ENCODE data around the gene ARFGAP2. TPM values are rescaled to one million over a fixed set of nuclear protein-coding genes. Genes with fewer than 3 reads are reported as not detected.
"Not testable (repeated sequence)": the region's sequence is repeated elsewhere in the genome, so short reads cannot be mapped to it uniquely, and the experiment has no call there.

Gene ARFGAP2
- total and polyA plus RNA-seq, 7 donors, result 46.8 to 185 (median 85.0) TPM

DNA sequence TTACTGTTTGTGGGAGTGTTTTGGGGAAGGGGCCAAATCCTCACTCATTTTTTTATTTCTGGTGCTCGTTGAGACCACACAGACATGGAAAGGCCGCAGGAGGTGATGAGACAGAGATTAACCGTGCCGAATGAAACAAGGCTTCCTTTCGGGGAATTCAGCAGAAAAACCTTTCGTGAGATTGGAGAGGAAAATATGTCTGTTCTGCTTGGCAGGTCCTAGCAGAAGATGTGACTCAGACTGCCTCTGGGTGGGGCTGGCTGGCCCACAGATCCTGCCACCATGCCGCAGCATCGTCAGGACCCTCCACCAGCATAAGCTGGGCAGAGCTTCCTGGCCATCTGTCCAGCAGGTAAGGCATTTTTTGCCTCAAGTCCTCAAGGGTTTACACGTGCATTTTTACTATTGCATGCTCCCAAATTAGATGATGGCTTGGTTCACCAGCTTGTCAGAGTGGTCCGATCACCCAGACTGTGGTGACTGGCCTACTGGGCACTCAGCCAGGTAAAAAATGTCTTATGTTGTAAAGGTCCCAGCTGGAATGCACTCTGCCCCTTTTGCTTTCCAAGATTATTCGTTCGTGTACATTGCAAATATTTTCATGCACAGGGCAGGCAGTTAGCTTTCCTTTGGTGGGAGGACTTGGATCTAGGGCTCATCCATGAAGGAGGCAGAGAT lies 39.6 kb upstream of the ARFGAP2 start:
- DNase-seq, result no peak
- no peaks in the 10 kb centered on the region for H3K9me3 ChIP-seq
- peaks cover 0 to 49% (median 28%) of the 10 kb centered on the region in 4 donors for H3K4me1 ChIP-seq
- peaks cover 0 to 25% (median 5%) of the 10 kb centered on the region in 4 donors for H3K36me3 ChIP-seq
- WGBS, 2 donors, result 3 to 13% methylated on average over 12 of the region's 12 CpGs
- intact Hi-C loops (cut with DNase I), result no loop called here
- H3K27me3 ChIP-seq, result no peaks in the 10 kb centered on the region
- no peak for TF ChIP-seq POLR2A (IDR thresholded peaks at IDR 0.05)
- peak in 1 of 4 donors; percentile 36 for TF ChIP-seq POLR2AphosphoS5 (IDR thresholded peaks at IDR 0.05)
- H3K27ac ChIP-seq, result peak overlapping the region; percentile 93 to 97 (median 94)
- peak overlapping the region; percentile 56 to 70 (median 58) for H3K4me3 ChIP-seq

DNA sequence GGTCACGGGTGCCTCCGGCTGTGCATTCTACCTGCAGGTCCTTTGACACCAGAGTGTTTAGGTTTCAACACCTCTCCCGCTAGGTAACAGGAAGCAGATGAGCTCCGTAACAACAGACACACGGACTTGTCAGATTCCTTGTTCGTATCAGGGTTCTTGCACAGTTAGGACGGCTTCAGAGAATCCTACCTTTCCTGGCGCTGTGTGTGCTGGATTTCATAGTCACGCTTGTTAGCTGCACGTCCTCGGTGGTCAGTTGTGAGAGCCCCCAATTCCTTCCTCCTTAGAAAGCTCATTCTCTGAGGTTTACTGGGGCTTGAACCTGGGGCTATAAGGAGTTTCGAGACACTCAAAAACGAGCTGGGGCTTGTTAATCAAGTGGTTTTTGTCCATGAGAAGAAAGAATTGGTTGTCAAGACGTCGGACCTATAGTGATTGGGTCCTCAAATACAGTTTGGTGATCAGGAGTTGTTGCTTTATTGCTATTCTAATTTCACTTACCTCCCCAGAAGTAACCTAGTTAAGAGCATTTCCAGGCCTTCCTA lies 38.8 kb upstream of the ARFGAP2 start:
- intact Hi-C loops (cut with DNase I), result loop anchor here (2.0 kb wide), 2 partner anchors 39 to 53 kb away; partner anchors contain the start of gene ARFGAP2

DNA sequence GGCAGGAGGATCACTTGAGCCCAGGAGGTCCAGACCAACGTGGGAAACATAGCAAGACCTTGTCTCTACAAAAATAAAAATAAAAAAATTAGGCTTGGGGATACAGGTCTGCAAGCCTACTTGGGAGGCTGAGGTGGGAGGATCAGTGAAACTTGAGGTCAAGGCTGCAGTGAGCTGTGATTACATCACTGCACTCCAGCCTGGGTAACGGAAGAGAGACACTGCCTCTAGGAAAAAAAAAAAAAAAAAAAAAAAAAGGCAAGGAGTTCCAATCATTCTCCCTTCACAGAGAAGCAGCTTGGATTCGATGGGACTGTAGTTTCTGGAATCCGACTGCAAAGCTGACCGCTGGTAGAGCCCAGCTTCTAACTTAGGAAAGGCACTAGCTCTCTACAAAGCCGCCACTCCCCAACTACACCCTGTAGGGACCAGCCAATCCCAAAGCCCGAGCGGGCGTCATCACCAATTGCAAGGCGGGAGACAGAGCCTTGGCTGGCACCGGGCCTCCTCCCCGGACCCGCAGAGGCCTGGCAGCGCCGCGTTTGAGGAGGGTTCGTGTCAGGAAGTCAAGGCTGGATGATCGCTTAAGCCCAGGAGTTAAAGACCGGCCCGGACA lies 37.4 kb upstream of the ARFGAP2 start:
- intact Hi-C loops (cut with DNase I), result loop anchor here (1.0 to 2.0 kb wide), 3 partner anchors 28 to 55 kb away; partner anchors contain the start of genes ARFGAP2 and PACSIN3
- peaks cover 0 to 3% (median 0%) of the 10 kb centered on the region in 4 donors for H3K36me3 ChIP-seq
- DNase-seq, result peak; percentile 98

More for the DNA sequence above, 38.8 kb upstream of the ARFGAP2 start:
- 2 to 3% methylated on average over 15 of the region's 15 CpGs for WGBS, 2 donors
- Histone ChIP-seq H3K4me1 (peaks cover 0 to 49% (median 28%) of the 10 kb centered on the region in 4 donors), H3K9me3 (no peaks in the 10 kb centered on the region), H3K27ac (peak overlapping the region; percentile 93 to 97 (median 94)), H3K36me3 (peaks cover 0 to 17% (median 2%) of the 10 kb centered on the region in 4 donors), H3K27me3 (no peaks in the 10 kb centered on the region), H3K4me3 (peak overlapping the region; percentile 56 to 70 (median 58))
- no peak for DNase-seq
- TF ChIP-seq POLR2A (IDR thresholded peaks at IDR 0.05), result no peak
- TF ChIP-seq POLR2AphosphoS5 (IDR thresholded peaks at IDR 0.05), result peak in 1 of 4 donors; percentile 1

DNA sequence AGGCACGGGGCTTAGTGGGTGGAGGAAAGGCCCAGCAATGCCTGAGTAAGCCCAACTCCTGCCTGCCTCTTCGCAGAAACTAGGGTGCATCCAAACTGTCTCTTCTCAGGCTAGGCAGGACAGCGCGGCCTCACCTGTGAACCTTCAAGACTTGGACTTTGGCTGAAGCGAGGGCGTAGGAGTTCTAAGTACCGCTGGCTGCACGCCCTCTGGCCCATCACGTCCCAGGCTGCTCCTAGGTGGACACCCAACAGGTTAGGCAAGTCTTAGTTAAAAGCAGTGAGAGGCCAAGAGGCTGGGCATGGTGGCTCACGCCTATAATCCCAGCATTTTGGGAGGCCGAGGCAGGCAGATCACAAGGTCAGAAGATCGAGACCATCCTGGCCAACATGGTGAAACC lies 36.3 kb upstream of the ARFGAP2 start:
- peak overlapping the region; percentile 93 to 97 (median 94) for H3K27ac ChIP-seq
- H3K4me1 ChIP-seq, result peaks cover 0 to 35% (median 23%) of the 10 kb centered on the region in 4 donors
- H3K9me3 ChIP-seq, result no peaks in the 10 kb centered on the region
- TF ChIP-seq, protein P1, sequence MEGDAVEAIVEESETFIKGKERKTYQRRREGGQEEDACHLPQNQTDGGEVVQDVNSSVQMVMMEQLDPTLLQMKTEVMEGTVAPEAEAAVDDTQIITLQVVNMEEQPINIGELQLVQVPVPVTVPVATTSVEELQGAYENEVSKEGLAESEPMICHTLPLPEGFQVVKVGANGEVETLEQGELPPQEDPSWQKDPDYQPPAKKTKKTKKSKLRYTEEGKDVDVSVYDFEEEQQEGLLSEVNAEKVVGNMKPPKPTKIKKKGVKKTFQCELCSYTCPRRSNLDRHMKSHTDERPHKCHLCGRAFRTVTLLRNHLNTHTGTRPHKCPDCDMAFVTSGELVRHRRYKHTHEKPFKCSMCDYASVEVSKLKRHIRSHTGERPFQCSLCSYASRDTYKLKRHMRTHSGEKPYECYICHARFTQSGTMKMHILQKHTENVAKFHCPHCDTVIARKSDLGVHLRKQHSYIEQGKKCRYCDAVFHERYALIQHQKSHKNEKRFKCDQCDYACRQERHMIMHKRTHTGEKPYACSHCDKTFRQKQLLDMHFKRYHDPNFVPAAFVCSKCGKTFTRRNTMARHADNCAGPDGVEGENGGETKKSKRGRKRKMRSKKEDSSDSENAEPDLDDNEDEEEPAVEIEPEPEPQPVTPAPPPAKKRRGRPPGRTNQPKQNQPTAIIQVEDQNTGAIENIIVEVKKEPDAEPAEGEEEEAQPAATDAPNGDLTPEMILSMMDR (IDR thresholded peaks at IDR 0.05), result no peak
- no peak for TF ChIP-seq POLR2AphosphoS5 (IDR thresholded peaks at IDR 0.05)
- no peak for TF ChIP-seq POLR2A (IDR thresholded peaks at IDR 0.05)
- TF ChIP-seq EP300 (IDR thresholded peaks at IDR 0.05), result no peak
- no peak overlapping the region for H3K4me3 ChIP-seq
- intact Hi-C loops (cut with DNase I), result no loop called here
- 61 to 88% methylated on average over 12 of the region's 12 CpGs for whole genome bisulfite sequencing, 2 donors
- DNase-seq, result no peak
- no peaks in the 10 kb centered on the region for H3K36me3 ChIP-seq
- H3K27me3 ChIP-seq, result no peaks in the 10 kb centered on the region

More for the DNA sequence above, 37.4 kb upstream of the ARFGAP2 start:
- H3K9me3 ChIP-seq, result no peaks in the 10 kb centered on the region
- H3K27ac ChIP-seq, result peak overlapping the region; percentile 93 to 97 (median 94)
- H3K27me3 ChIP-seq, result no peaks in the 10 kb centered on the region
- TF ChIP-seq EP300 (IDR thresholded peaks at IDR 0.05) (peak in 1 of 4 donors; percentile 24), POLR2A (IDR thresholded peaks at IDR 0.05) (peak; percentile 89 to 91), POLR2AphosphoS5 (IDR thresholded peaks at IDR 0.05) (peak; percentile 72 to 96 (median 89))
- TF ChIP-seq, protein P1 (IDR thresholded peaks at IDR 0.05), result no peak
- H3K4me3 ChIP-seq, result peak overlapping the region; percentile 56 to 70 (median 58)
- WGBS, 2 donors, result 4 to 8% methylated on average over 20 of the region's 20 CpGs
- H3K4me1 ChIP-seq, result peaks cover 0 to 44% (median 28%) of the 10 kb centered on the region in 4 donors

DNA sequence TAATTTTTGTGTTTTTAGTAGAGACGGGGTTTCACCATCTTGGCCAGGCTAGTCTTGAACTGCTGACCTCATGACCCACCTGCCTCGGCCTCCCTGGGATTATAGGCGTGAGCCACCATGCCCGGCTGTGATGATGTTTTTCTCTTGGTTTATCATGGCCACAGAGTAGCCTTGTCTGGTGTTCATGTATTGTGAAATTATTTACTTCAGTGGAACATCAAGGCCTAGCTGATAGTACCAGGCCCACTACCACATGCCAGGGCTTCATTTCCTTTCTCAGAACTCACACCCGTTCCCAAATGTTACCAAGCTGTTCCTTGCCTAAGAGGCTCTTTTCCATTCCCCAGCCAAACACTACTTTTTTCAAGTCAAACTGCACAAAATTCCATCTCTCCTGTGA lies 31.9 kb upstream of the ARFGAP2 start:
- intact Hi-C loops (cut with DNase I), result no loop called here
- peaks cover 0 to 13% (median 2%) of the 10 kb centered on the region in 4 donors for H3K4me1 ChIP-seq
- 94% methylated on average over 5 of the region's 5 CpGs for WGBS, 2 donors
- no peak overlapping the region for H3K4me3 ChIP-seq
- no peaks in the 10 kb centered on the region for H3K36me3 ChIP-seq
- DNase-seq, result no peak
- no peak for TF ChIP-seq POLR2AphosphoS5 (IDR thresholded peaks at IDR 0.05)
- no peak for TF ChIP-seq POLR2A (IDR thresholded peaks at IDR 0.05)
- TF ChIP-seq, protein P1 (IDR thresholded peaks at IDR 0.05), result no peak
- no peak for TF ChIP-seq EP300 (IDR thresholded peaks at IDR 0.05)
- H3K27ac ChIP-seq, result no peak overlapping the region
- no peaks in the 10 kb centered on the region for H3K9me3 ChIP-seq
- H3K27me3 ChIP-seq, result no peaks in the 10 kb centered on the region

DNA sequence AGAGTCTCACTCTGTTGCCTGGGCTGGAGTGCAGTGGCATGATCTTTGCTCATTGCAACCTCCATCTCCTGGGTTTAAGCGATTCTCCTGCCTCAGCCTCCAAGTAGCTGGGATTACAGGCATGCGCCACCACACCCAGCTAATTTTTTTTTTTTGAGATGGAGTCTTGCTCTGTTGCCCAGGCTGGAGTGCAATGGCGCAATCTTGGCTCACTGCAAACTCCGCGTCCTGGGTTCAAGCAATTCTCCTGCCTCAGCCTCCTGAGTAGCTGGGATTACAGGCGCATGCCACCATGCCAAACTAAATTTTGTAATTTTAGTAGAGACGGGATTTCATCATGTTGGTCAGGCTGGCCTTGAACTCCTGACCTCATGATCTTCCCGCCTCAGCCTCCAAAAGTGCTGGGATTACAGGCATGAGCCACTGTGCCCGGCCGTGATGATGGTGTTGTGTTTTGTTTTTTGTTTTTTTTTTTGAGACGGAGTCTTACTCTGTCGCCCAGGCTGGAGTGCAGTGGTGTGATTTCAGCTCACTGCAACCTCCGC lies 31.4 kb upstream of the ARFGAP2 start:
- H3K36me3 ChIP-seq; H3K27ac ChIP-seq; H3K27me3 ChIP-seq; H3K4me3 ChIP-seq; DNase-seq; intact Hi-C loops (cut with DNase I); H3K9me3 ChIP-seq: not testable (repeated sequence)
- 95% methylated on average over 13 of the region's 13 CpGs for WGBS, 2 donors
- H3K4me1 ChIP-seq, result peaks cover 0 to 11% (median 2%) of the 10 kb centered on the region in 4 donors
